Stimulated activated CD8-positive, alpha-beta memory T cell treated with anti-CD3 and anti-CD28 coated beads, Interleukin-4, amount 100 ng/mL, for 4 hours (primary cell): ENCODE measurements around the gene MYT1.
"Not testable (repeated sequence)": the region's sequence is repeated elsewhere in the genome, so short reads cannot be mapped to it uniquely, and the experiment has no call there.

Experiments used
- DNase-seq, 2 donors: peaks; one replicate each; pipeline ENCODE4 v3.0.0-alpha.2; 2020; ENCODE audit warnings: low read depth in 2 of 2, low spot score in 1 of 2

MYT1 gene

DNA sequence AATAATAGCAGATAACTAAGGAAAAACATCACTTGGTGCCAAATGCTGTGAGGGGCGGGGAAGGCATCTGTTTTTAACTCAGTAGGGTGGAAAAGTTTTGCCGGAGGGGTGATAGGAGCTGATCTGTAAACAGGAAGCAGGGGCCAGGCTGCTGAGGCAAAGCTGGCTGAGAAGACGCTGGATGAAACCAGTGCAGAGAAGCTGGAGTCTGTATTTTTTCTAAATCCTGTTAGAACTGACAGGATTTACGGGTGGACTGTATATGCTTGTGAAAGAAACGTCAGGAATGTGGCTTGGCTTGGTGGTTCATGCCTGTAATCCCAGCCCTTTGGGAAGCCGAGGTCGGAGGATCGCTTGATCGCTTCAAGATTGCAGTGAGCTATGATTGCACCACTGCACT is 96.9 kb downstream of the MYT1 start:
- DNase-seq: no peak

GRCh38 chr20:64264091-64264490 is 99.8 kb downstream of the MYT1 start:
- DNase-seq: no peak

- no peak for DNase-seq
These were observed 100.9 kb downstream of the MYT1 start for GRCh38 chr20:64265201-64265600.

DNA sequence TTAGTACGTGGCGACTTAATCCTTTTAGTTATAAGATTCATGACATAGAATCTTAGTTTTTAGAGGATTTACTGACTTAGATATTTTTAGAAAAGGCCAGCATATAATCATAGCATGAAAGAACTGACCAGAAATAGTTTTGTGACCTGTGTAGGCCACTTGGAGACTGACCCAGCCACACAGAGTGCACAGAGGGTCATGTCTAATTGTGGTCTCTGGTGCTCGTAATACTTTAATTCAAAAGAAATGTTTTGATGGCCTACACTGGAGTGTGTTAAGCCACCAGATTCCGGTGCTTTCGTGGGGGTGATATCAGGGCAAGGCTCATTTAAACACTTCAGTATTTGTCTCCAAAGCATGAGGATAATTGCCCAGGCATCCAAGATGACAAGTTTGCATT is 102.7 kb downstream of the MYT1 start:
- no peak for DNase-seq

DNA sequence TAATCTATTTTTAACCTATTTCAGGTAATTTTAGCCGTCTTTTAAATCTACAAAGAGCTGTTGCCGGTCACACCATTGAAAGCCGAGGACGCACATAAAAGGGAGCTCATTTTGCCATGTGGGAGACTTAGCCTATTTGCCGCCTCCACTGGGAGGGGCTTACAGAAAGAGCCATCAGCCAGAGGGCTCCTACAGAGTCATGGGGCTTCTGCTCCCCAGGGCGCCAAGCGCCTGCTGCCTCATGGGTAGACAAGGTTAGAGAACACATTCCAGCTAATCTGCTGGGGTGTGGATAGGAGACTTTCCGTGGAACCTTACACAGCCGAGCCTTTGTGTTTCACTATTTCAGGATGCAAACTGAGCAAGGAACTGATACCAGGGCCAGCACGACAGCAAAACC is 103.9 kb downstream of the MYT1 start:
- no peak for DNase-seq

DNA sequence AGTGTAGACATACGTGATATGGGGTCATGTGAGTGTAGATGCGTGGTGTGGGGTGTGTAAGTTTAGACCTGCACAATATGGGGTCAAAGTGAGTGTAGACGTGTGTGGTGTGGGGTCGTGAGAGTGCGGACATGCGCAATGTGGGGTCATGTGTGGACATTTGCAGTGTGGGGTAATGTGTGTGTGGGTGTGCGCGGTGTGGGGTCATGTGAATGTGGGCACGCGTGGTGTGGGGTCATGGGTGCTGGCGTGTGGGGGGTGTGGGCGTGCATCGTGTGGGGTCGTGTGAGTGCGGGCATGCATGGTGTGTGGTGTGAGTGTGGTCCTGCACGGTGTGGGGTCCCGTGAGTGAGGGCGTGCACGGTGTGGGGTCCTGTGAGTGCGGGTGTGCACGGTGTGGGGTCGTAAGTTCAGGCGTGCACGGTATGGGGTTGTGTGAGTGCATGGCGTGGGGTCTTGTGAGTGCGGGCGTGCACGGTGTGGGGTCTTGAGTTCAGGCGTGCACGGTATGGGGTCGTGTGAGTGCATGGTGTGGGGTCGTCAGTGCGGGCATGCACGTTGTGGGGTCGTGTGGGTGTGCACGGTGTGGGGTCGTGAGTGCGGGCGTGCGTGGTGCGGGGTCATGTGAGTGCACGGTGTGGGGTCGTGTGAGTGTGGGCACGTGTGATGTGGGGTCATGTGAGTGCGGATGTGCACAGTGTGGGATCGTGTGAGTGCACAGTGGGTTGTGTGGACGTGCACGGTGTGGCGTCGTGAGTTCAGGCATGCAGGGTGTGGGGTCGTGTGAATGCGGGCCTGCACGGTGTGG is 105.6 kb downstream of the MYT1 start:
- no peak for DNase-seq

GRCh38 chr20:64271636-64272035 is 107.4 kb downstream of the MYT1 start:
- no peak for DNase-seq

GRCh38 chr20:64273109-64273508 is 108.9 kb downstream of the MYT1 start:
- no peak for DNase-seq

DNA sequence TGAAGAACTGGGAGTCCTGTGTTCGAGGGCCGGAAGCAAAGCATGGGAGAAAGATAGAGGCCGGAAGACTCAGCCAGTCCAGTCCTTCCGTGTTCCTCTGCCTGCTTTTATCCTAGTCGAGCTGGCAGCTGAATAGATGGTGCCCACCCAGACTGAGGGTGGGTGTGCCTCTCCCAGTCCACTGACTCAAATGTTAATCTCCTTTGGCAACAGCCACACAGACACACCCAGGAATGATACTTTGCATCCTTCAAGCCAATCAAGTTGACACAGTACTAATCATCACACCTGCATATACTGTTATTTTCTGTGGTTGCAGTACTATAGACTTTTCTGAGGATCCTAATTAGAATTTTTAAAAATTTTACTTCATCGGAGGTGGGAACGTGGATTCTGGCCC is 112.6 kb downstream of the MYT1 start:
- no peak for DNase-seq

- DNase-seq: no peak
These were observed 113.5 kb downstream of the MYT1 start for GRCh38 chr20:64277571-64278316.

DNA sequence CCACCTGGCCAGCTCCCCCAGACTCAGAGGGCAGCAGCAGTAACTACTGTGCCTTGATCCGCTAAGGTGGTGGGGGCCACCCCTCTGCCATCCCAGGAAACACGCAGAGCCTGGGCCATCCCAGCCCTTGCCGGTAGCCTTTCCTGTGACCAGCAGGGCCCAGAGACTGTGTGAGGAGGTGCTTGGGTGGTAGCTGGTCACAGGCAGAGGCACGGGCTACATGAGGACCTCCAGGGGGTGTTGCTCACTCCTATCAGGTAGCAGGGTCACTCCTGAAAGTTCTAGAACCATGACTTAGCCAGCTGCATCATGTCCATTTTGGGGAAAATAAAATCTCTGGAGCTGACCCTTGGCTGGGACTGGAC is 114.0 kb downstream of the MYT1 start:
- DNase-seq: no peak

DNA sequence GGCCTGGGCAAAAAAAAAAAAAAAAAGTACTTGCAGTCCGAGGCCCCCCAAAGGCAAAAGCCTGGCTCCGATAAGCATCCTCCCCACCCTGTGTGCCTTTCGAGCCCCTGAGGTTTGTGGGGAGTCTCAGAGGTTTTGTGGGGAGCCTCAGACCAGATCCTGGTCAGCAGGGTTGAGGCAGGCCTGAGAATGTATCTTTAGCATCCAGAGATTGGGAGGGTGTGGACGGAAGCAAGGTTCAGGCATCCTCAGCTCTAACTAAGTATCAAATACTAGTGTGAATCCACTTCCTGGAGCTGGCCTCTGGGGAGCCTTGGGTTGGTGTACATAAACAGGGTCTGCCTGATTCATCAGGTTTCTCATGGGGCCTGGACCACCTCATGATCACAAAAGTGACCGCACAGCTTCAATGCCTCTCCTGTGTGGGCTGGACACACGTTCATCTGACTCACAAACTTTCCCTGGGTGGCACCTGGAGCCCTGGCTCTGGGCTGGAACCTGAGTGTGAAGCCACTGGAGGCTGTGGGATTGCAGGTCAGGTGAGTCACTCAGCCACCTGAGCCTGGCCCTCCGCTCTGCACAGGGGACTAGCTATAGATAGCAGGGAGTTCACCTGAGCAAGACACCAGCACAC is 115.7 kb downstream of the MYT1 start:
- no peak for DNase-seq

- DNase-seq: no peak
These were observed 116.2 kb downstream of the MYT1 start for GRCh38 chr20:64280460-64280843.

- DNase-seq: no peak
These were observed 119.4 kb downstream of the MYT1 start for GRCh38 chr20:64283646-64284045.

- DNase-seq: peak; percentile 11 to 45
These were observed 121.6 kb downstream of the MYT1 start for GRCh38 chr20:64285579-64286446.

DNA sequence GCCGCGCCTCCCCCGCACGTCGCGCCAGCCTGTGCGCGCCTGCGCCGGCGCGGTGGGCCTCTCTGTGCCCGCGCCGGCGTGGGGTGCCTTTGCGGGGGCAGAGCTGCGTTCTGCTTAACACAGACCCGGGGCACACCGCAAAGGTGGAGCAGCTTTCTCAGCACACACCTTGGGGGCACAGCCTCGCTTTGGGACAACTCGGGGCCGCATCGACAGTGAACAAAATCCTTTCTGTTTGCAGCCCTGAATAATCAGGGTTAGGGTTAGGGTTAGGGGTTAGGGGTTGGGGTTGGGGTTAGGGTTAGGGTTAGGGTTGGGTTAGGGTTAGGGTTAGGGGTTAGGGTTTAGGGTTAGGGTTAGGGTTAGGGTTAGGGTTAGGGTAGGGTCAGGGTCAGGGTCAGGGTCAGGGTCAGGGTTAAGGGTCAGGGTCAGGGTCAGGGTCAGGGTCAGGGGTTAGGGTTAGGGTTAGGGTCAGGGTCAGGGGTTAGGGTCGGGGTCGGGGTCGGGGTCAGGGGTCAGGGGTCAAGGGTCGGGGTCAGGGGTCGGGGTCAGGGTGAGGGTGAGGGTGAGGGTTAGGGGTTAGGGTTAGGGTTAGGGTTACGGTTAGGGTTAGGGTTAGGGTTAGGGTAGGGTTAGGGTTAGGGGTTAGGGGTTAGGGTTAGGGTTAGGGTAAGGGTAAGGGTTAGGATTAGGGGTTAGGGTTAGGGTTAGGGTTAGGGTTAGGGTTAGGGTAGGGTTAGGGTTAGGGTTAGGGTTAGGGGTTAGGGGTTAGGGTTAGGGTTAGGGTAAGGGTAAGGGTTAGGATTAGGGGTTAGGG is 122.4 kb downstream of the MYT1 start:
- not testable (repeated sequence) for DNase-seq

DNA sequence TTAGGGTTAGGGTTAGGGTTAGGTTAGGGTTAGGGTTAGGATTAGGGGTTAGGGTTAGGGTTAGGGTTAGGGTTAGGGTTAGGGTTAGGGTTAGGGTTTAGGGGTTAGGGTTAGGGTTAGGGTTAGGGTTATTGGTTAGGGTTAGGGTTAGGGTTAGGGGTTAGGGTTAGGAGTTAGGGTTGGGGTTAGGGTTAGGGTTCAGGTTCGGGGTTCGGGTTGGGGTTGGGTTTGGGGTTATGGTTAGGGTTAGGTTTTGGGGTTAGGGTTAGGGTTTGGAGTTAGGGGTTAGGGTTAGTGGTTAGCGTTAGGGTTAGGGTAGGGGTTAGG is 123.0 kb downstream of the MYT1 start:
- not testable (repeated sequence) for DNase-seq
